HEK293T (cell line): ENCODE results near the gene CTNNA3.

Source experiments
- ARNT ChIP-seq: fragments of 450-650 bp; IDR thresholded peaks from 2 replicates; pipeline ENCODE4 v1.6.1; 2017; ENCODE audit warnings: mild to moderate bottlenecking
- BHLHE40 ChIP-seq: fragments of 450-650 bp; IDR thresholded peaks from 2 replicates; pipeline ENCODE4 v1.6.1; 2016; ENCODE audit warnings: mild to moderate bottlenecking, moderate library complexity, borderline replicate concordance
- CTBP1 ChIP-seq: fragments of 450-650 bp; IDR thresholded peaks from 2 replicates; pipeline ENCODE4 v1.6.1; 2016; ENCODE audit warnings: borderline replicate concordance
- ELF4 ChIP-seq: fragments of 450-650 bp; IDR thresholded peaks from 2 replicates; pipeline ENCODE4 v1.6.1; 2017; ENCODE audit warnings: antibody characterized with exemption
- FOXA1 ChIP-seq: fragments of 450-650 bp; IDR thresholded peaks from 2 replicates; pipeline ENCODE4 v1.6.1; 2016; ENCODE audit warnings: mild to moderate bottlenecking
- FOXK2 ChIP-seq: fragments of 450-650 bp; IDR thresholded peaks from 2 replicates; pipeline ENCODE4 v1.6.1; 2016; ENCODE audit warnings: mild to moderate bottlenecking
- FOXM1 ChIP-seq: fragments of 450-650 bp; IDR thresholded peaks from 2 replicates; pipeline ENCODE4 v1.6.1; 2017; ENCODE audit warnings: mild to moderate bottlenecking, borderline replicate concordance
- HDGF ChIP-seq: fragments of 450-650 bp; IDR thresholded peaks from 2 replicates; pipeline ENCODE4 v1.6.1; 2017; ENCODE audit warnings: antibody characterized with exemption, borderline replicate concordance
- L3MBTL2 ChIP-seq: fragments of 450-650 bp; conservative IDR thresholded peaks from 2 replicates; pipeline ENCODE4 v1.6.1; 2016; ENCODE audit warnings: mild to moderate bottlenecking
- SP1 ChIP-seq: fragments of 450-650 bp; IDR thresholded peaks from 2 replicates; pipeline ENCODE4 v1.6.1; 2017
- SUZ12 ChIP-seq: fragments of 450-650 bp; IDR thresholded peaks from 2 replicates; pipeline ENCODE4 v1.6.1; 2016; ENCODE audit warnings: mild to moderate bottlenecking
- TARDBP ChIP-seq: fragments of 450-650 bp; IDR thresholded peaks from 2 replicates; pipeline ENCODE4 v1.6.1; 2016
- ZNF384 ChIP-seq: fragments of 450-650 bp; IDR thresholded peaks from 2 replicates; pipeline ENCODE4 v1.6.1; 2016
- TF ChIP-seq, protein P1 (sequence below): fragments of 450-650 bp; IDR thresholded peaks from 2 replicates; pipeline ENCODE4 v1.6.1; 2016

- TF ChIP-seq SP1: no peak
- no peak for TF ChIP-seq TARDBP
- TF ChIP-seq FOXM1: no peak
- no peak for TF ChIP-seq ZNF384
- TF ChIP-seq FOXA1: no peak
- no peak for TF ChIP-seq SUZ12
- TF ChIP-seq ELF4: no peak
- TF ChIP-seq FOXK2: no peak
- TF ChIP-seq BHLHE40: no peak
- TF ChIP-seq ARNT: no peak
- no peak for TF ChIP-seq CTBP1
- TF ChIP-seq HDGF: no peak
- no peak for TF ChIP-seq L3MBTL2
- TF ChIP-seq, protein P1, sequence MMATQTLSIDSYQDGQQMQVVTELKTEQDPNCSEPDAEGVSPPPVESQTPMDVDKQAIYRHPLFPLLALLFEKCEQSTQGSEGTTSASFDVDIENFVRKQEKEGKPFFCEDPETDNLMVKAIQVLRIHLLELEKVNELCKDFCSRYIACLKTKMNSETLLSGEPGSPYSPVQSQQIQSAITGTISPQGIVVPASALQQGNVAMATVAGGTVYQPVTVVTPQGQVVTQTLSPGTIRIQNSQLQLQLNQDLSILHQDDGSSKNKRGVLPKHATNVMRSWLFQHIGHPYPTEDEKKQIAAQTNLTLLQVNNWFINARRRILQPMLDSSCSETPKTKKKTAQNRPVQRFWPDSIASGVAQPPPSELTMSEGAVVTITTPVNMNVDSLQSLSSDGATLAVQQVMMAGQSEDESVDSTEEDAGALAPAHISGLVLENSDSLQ: no peak
These were observed 1481.1 kb downstream of the CTNNA3 start for GRCh38 chr10:66214721-66215404.
